ENCODE results near the gene KLHDC9. TPM values are rescaled to one million over a fixed set of nuclear protein-coding genes. Genes with fewer than 3 reads are reported as not detected.
"Not testable (repeated sequence)": the region's sequence is repeated elsewhere in the genome, so short reads cannot be mapped to it uniquely, and the experiment has no call there.

The KLHDC9 gene
- total RNA-seq, 1 donor from 2014 or later = 3.2 TPM

DNA sequence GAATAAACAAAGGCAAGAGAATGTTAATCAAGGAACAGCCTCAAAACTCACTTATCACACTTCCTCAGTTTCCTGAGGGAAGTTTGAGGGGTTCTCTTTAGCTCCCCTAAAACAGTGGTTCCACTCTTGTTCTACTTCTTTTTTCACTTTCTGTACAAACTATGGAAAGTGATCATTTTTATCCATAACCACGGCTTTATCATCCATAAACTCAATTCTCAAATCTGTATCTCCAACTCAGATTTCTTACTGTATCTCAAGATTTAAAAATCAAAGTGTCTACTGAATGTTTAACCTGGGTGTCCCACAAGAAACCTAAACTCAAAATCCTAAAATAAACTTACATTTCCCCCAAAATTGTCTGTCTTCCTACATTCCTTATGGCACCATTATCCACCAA is 15.8 kb downstream of the KLHDC9 start:
- Histone ChIP-seq H3K4me1 (peaks cover 42% of the 10 kb centered on the region), H3K4me3 (no peak overlapping the region), H3K27ac (no peak overlapping the region), H3K9me3 (no peaks in the 10 kb centered on the region), H3K36me3 (peaks cover 6% of the 10 kb centered on the region), H3K27me3 (no peaks in the 10 kb centered on the region)
- TF ChIP-seq, protein P1, sequence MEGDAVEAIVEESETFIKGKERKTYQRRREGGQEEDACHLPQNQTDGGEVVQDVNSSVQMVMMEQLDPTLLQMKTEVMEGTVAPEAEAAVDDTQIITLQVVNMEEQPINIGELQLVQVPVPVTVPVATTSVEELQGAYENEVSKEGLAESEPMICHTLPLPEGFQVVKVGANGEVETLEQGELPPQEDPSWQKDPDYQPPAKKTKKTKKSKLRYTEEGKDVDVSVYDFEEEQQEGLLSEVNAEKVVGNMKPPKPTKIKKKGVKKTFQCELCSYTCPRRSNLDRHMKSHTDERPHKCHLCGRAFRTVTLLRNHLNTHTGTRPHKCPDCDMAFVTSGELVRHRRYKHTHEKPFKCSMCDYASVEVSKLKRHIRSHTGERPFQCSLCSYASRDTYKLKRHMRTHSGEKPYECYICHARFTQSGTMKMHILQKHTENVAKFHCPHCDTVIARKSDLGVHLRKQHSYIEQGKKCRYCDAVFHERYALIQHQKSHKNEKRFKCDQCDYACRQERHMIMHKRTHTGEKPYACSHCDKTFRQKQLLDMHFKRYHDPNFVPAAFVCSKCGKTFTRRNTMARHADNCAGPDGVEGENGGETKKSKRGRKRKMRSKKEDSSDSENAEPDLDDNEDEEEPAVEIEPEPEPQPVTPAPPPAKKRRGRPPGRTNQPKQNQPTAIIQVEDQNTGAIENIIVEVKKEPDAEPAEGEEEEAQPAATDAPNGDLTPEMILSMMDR (IDR thresholded peaks at IDR 0.05) = no peak
- intact Hi-C loops (cut with DNase I) = no loop called here
- DNase-seq (no peak), ATAC-seq (no peak)

DNA sequence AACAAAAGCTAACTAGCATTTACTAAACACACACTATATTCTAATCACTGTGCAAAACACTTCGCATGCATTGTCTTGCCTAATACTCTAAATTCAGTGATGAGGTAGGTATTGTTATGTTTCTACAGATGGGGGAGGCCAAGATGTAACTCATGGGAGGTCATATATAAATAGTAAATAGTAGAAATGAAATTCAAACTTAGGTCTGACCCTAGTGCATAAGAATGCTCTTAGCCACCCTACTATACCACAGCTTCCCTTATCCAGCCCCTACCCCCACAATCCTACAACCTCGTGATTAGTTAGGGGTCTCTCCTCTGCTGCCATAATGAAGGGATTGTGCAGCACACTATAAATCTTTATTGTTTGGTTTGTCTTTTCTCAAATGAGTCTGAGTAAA is 16.4 kb downstream of the KLHDC9 start:
- H3K4me1 ChIP-seq = peaks cover 48% of the 10 kb centered on the region
- intact Hi-C loops (cut with DNase I) = no loop called here
- no peaks in the 10 kb centered on the region for H3K9me3 ChIP-seq
- H3K27ac ChIP-seq = no peak overlapping the region
- H3K4me3 ChIP-seq = no peak overlapping the region
- TF ChIP-seq, protein P1 (IDR thresholded peaks at IDR 0.05) = no peak
- peaks cover 6% of the 10 kb centered on the region for H3K36me3 ChIP-seq
- ATAC-seq (no peak), DNase-seq (no peak)
- no peaks in the 10 kb centered on the region for H3K27me3 ChIP-seq

DNA sequence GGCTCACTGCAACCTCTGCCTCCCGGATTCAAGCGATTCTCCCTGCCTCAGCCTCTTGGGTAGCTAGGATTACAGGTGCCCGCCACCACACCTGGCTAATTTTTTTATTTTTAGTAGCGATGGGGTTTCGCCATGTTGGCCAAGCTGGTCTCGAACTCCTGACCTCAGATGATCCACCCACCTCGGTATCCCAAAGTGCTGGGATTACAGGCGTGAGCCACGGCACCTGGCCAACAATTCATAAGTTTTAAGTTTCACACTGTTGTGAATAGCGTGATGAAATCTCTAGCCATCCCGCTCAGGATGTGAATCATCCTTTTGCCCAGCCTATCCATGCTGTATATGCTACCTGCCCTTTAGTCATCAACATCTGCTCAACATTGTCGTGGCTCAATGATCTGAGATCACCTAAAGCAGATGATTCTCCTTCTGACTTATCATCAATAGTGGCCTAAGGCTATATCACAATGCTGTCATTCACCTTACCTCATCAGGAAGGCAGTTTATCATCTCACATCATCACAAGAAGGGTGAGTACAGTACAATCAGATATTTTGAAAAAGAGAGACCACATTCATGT is 17.1 kb downstream of the KLHDC9 start:
- intact Hi-C loops (cut with DNase I) = no loop called here
- TF ChIP-seq, protein P1 (IDR thresholded peaks at IDR 0.05) = no peak
- ATAC-seq (no peak), DNase-seq (no peak)
- no peaks in the 10 kb centered on the region for H3K9me3 ChIP-seq
- H3K27me3 ChIP-seq = no peaks in the 10 kb centered on the region
- H3K36me3 ChIP-seq = peaks cover 6% of the 10 kb centered on the region
- H3K4me1 ChIP-seq = peaks cover 54% of the 10 kb centered on the region
- no peak overlapping the region for H3K27ac ChIP-seq
- no peak overlapping the region for H3K4me3 ChIP-seq

DNA sequence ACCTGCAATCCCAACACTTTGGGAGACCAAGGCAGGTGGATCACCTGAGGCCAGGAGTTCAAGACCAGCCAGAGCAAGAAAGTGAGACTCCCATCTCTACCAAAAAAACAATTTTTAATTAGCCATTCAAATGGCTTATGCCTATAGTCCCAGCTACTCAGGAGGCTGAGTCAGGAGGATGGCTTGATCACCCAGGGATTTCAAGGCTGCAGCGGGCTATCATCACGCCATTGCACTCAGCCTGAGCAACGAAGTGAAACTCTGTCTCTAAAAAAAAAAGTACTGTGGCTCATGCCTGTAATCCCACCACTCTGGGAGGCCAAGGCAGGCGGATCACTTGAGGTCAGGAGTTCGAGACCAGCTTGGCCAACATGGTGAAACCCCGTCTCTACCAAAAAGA is 17.8 kb downstream of the KLHDC9 start:
- intact Hi-C loops (cut with DNase I) = not testable (repeated sequence)

DNA sequence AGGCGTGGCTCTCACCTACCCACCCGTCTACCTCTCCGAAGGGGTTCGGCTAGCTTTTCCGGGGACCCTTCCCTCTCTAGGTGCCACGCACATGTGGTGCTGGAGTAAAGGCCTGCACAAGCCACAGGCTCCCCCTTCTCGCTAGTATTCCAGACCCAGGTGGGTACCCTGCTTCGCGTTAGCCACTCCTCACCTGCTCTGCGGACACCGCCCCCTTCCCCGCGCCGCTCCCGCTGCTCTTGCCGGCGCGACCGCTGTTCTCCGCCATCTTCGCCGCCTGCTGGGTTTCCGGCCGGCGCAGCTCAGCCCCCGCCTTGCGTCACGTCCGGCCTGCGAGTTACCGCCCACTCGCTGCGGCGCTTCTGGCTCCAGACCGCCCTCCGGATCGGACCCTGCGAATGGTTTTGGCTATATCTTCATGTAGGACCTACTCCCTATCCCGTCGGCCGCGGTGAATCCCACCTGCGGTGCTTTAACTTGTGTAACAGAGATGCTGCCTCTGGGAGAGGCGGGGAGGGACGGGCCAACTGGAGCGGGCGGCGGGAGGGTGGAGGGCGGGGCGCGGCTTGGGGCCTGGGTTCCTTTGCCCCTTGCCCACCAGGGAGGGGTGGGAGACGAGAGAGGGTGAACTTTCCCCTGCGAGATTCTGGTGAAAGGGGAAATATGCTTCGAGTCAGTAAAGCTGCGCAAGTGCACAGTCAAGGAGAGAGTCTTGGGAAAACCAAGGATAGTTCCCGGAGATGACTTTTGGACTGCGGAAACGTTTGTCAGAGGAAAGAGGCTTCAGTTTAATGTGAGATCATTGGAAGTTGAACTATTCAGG is 19.8 kb downstream of the KLHDC9 start, which contains the start of the genes NIT1 and PFDN2:
TSS of gene NIT1 (plus strand) at position 347 of the 823 bp plus-strand sequence. CDS start at position 419, 72 bp downstream.
TSS of gene PFDN2 (minus strand) at position 279 of the 823 bp plus-strand sequence. CDS start at position 268, 11 bp downstream.
- Histone ChIP-seq H3K36me3 (peaks cover 33% of the 10 kb centered on the region), H3K27ac (peak within 1 kb of the TSS; percentile 94), H3K4me1 (peaks cover 61% of the 10 kb centered on the region), H3K27me3 (no peaks in the 10 kb centered on the region), H3K4me3 (peak within 1 kb of the TSS; percentile 100), H3K9me3 (no peaks in the 10 kb centered on the region)
- TF ChIP-seq, protein P1 (IDR thresholded peaks at IDR 0.05) = no peak
- peak; percentile 92 for ATAC-seq
- intact Hi-C loops (cut with DNase I) = no loop called here
- peak; percentile 94 for DNase-seq

More for the DNA sequence above, 17.8 kb downstream of the KLHDC9 start:
- not testable (repeated sequence) for ATAC-seq, H3K27ac ChIP-seq, DNase-seq, H3K27me3 ChIP-seq, H3K9me3 ChIP-seq, H3K4me3 ChIP-seq
- Histone ChIP-seq H3K4me1 (peaks cover 60% of the 10 kb centered on the region), H3K36me3 (peaks cover 13% of the 10 kb centered on the region)

Data from upper lobe of right lung (tissue), 1 donor.